Measurements from ENCODE around the gene MPST.

The MPST gene

DNA sequence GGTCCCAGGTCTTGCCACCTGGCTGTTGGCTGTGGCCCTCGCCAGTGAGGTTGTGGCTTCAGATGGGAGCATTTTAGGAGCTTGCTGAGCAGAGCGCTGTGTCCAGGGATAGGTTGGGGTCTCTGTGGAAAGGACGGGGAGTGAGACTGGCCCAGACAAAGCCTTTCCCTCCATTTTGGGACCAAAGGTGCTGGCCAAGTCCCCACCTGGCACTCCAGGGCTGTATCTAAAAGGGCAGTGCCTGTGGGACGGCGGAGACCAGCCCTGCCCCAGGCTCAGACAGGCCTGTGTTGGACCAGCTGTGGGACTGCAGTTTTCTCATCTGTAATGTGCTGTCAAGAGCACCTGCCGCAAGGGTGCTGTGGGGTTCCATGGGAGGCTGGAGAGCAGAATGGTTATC lies 27.0 kb downstream of the MPST start:
- DNase-seq = no peak

DNA sequence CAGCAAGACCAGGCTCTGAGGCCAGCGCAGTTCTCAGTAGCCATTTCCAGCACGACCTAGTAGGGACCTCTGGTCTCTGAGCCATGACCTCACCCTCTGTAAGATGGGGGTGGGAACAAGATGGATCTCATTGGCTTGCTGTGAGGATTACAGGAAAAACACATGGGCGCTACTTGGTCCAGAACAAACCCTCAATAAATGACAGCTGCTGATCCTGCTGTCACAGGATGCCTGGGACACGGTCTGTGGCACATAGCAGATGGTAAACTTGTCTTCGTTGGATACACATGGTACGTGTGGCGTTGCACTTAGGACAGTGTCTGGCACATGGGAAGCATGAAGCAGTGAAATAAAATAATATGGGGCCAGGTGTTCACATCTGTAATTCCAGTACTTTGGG lies 27.5 kb downstream of the MPST start:
- no peak for DNase-seq

DNA sequence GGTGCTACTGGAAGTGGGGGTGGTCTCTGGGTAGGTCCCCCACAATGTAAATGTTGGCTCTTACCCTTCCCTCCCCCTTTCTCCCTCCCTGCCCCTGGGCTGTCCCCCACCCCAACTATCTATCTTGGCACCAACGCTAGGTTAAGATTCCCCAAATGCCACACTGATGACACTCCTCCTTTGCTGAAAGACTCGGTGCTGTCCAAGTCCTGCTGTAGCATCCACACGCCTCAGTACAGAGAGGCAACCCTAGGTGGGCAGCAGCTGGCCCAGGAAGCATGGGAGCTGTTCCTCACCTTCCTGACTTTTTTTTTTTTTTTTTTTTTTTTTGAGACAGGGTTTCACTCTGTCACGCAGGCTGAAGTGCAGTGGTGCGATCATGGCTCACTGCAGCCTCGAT lies 28.6 kb downstream of the MPST start:
- no peak for DNase-seq

DNA sequence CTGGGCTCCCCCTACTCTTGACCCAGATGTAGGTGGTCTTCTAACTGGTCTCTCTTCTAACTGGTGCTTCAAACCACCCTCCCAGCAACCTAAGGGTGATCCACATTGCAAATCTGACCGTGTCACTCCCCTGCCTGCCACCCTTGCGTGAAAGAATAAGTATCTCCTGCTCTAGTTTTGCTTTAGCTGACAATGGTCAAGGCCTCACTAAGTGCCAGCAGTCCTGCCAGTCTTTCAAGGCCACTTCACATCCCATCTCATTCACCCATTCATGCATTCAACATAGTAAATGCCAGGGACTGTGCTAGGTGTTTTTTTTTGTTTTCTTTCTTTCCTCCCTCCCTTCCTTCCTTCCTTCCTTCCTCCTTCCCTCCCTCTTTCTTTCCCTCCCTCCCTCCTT lies 29.7 kb downstream of the MPST start:
- DNase-seq = no peak

DNA sequence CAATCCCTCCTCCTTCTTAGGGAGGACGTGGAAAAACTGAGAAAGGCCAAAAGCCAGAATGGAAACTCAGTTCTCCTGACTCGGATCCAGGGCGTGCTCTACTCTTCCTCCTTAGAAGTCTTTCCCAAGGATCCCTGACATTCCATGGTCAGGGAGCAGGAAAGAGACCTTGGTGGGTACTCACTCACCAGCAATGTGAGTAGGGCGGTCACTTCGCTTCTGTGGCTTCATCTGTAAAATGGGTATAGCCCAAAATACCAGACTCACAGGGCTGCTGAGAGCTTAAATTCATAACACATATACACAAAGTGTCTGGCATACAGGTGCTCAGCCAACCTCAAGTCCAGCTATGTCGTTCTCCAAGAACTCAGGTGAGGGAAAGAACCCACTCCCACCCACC lies 31.4 kb downstream of the MPST start:
- no peak for DNase-seq

DNA sequence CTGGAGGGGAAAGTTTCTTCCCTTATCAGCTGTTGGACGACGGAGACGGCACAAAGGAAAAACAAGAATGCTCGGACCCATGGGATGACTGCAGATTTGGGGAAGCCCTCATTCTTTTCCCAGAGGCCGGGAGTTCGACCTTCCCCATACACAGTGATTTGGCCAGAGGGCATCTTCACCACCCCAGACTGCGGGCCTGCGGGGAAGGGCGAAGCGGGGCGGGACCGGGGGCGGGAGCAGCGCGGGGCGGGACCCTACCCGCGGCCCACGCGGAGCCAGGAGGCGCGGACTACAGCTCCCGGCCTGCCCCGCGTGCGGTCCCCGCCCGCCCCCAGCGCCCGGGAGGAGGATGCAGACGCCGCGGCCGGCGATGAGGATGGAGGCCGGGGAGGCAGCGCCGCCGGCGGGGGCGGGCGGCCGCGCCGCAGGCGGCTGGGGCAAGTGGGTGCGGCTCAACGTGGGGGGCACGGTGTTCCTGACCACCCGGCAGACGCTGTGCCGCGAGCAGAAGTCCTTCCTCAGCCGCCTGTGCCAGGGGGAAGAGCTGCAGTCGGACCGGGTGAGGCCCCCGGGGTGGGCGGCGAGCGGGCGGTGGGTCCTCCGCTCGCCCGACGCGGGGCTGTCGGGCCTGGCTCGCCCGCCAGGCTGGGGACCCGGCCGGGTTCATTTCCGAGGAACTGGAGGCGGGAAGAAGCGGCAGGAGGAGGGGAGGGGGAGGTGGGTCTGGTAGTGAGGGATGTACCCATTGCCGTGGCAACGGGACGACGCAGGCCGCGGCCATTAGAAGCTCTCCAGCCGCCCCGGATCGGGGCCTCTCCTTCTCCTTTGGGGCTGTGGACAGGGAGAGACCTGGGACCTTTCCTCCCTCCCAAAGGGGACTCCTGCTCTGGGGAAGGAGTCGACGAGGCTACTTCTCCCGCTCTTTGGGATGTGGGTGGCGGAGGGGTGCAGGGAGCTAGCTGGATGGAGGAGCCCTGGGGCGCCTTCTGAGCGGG lies 32.1 kb downstream of the MPST start, which contains the start of gene KCTD17:
TSS of gene KCTD17 (plus strand) at position 352 of the 995 bp plus-strand sequence. CDS start at position 371, 19 bp downstream.
- DNase-seq = peak; percentile 65

DNA sequence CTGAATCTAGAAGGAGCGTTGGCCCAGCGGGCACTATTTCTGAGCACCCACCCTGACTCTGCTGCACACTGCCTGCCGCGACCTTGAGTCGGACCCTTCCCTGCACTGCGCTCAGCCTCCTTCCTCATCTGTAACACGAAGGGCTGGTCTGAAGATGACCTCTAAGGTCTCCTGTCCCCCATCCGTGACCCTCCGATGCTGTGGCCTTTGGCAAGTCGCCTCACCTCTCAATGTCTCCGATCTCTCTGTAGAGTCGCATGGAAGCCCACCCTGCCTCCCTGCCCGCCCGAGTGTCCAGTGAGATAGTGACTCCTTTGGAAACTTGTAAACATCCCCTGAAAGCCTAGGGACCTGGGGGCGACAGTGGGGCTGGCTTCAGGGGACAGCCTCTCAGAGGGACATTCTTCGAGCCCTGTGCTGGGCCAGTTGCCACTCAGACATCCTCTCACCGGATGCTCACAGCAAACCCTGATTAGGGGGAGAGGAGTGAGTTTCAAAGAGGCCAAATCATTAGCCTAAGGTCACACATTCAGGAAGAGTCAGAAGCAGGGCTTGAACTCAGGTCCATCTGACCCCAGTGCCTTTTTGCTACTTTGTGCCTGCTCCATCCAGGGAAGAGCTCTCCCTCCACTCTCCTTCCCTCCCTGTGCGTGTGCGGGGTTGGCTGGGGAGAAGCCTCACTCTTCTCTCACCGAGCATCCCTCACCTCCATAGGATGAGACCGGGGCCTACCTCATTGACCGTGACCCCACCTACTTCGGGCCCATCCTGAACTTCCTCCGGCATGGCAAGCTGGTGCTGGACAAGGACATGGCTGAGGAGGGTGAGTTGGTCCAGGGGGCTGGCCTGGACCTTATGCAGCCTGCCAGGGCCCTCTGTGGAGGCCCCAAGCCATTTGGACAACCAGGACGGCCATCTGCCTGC lies 33.1 kb downstream of the MPST start:
- no peak for DNase-seq

DNA sequence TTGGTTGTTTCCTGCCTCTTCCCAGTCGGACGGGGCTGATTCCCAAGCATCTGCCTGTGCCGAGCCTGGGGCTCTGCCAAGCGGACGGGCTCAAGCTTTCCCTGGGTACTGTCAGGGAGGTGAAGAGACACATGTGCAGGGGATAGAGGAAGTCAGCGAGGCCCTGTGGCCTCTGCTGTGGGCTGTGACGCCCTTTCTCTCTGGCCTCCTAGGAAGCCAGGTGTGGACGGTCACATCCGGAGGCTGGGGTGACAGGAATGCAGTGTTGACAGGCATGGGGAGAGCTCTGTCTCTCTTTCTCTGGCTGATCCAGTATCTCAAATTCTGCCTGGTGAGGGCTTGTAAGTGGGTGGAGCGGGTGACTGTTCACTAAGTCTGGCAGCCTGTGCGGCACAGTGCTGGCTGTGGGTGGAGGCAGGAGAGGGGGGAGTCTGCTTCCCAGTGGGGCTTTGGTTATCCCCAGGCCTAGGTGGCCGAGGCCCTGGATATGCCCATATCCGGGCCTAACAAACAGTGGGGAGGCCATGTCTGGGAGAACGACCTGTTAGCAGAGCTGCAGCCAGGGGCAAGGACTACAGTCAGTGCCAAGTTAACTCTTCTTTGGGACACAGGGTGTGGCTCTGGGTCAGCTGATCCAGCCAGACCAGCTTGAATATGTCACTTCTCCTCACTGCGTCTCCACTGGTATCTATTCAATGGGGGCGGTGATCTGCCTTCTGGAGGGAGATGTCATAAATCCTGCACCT lies 33.9 kb downstream of the MPST start:
- no peak for DNase-seq

DNA sequence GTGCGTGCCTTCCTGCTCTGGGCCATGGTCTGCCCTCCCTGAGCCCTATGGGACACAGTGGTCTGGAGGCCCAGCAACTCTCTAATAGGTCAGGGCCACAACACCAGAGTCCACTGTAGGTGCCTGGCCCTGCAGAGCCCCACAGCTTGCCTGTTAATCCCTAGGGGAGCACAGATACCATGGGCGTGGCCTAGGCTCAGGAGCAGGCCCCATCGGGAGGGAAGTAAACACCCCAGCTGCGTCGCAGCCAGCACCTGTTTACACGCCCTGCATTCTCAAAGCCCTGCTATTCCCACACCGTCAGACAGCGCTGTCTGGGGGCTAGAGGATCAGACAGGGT lies 34.5 kb downstream of the MPST start:
- DNase-seq = no peak

DNA sequence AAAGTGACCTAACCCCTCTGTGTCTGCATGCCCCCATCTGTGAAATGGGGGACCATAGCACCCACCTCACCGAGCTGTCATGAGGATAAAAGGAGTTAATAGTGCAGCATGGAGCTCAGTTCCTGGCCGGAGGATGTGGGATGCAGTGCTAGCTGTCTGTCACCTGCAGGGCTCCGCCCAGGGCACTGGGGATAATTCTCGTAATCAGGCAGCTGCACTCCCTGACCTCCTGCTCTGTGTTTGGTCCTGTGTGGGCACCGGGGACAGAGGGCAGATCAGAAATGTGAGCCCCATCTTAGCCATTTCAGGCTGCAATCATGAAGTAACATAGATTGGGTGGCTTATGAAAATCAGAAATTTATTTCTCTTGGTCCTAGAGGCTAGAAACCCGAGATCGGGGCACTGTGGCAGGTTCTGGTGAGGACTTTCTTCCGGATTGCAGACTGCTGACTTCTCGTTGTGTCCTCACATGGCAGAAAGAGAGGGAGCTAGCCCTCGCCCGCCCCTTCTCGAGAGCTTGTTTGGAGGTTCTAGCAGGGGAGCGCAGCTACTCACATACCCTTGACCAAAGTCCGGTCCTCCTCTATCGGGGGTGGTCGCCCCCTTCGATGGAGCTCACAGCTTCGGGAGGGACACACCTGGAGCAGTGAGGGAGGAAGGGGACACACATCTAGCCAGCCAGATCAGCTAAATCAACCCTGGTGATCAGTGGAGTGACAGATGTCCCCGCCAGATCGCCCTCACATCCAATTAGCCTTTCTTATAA lies 35.2 kb downstream of the MPST start:
- no peak for DNase-seq

DNA sequence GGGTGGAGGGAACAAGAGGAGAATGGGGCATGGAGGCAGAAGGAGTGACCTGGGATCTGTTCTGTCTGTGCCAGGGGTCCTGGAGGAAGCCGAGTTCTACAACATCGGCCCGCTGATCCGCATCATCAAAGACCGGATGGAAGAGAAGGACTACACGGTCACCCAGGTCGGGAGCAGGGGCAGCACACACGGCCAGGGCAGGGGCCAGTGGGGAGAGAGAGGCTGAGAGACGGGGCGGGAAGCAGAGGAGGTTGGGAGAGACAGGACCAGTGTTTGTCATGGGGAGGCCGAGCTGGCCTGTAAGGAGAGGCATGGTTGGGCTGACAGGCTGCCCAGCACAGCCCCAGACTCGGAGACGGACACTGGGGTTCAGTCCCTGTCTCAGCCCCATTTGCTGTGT lies 36.7 kb downstream of the MPST start:
- no peak for DNase-seq

DNA sequence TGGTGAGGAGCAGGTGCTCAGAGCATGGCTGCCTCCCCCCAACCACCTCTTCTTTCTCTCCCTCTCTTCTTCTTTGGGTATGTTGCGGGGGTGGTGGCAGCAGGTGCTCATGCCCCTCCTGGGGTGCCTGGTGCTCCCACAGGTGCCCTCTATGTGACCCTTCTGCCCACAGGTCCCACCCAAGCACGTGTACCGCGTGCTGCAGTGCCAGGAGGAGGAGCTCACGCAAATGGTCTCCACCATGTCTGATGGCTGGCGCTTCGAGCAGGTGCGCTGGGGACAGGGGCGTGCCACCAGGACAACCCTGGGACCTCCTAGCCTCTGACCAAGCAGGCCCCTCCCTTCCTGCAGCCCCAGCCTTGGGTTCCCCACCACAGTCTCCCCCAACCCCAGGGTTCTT lies 37.7 kb downstream of the MPST start:
- no peak for DNase-seq

DNA sequence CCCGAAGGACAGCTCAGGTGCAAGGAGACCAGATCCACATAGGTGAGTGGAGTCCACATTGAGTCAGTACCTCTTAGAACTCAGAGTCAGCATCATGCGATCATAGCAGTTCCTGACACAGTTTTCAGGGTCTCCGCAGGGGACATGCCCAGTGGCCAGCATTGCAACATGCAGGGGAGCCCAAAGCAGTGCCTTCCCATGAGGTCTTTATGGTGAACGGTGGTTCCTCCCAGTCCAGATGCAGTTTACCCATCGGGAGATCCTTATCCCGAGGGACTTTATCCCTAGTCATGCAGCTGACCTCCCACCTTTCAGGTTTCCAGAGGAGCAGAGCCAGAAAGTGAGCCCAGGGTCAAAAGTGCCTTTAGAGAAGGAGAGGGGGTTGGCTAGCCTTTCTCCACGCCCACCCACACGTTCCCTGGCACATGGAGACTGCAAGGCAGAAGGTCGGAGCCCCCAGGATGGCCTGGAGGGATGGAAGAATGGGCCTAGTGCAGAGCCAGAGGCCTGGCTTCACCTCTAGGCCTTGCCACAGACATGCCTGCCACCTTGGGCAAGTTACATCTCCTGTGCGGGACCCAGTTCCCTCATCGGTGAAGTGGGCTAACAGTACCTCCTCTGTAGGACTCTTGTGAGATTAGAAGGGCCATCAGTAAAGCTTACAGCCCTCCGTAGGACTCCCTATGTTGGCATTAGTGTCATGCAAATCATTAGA lies 38.4 kb downstream of the MPST start:
- no peak for DNase-seq

DNA sequence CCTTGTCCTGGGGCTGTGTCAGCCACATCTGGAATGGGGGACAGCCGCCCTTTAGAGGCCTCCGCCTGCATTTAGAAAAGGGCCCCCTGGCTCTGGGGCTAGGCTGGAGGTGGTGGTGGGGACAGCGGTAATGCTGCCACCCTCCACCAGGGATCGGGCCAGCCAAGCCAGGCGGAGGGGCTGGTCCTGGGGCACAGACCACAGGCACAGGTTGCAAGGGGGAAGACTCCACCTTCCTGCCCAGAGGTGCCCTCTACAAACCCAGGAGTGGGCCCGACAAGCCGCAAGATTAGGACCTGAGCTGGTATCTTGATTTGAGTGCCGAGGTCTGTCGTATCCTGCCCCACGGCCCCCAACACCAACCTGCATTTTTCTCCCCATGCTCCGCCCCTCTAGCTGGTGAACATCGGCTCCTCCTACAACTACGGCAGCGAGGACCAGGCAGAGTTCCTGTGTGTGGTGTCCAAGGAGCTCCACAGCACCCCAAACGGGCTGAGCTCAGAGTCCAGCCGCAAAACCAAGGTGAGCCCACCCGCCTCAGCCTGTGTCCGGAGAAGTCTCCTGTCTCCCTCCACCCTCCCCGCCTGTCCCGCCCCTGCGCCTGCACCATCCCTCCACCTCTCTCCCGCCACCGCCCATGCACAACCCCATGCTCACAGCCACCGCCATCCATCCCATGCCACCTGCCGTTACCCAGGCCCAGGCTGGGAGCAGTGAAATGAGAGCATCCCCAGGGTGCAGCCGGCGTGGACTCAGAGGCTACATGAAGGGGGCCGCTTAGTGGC lies 39.6 kb downstream of the MPST start:
- no peak for DNase-seq

DNA sequence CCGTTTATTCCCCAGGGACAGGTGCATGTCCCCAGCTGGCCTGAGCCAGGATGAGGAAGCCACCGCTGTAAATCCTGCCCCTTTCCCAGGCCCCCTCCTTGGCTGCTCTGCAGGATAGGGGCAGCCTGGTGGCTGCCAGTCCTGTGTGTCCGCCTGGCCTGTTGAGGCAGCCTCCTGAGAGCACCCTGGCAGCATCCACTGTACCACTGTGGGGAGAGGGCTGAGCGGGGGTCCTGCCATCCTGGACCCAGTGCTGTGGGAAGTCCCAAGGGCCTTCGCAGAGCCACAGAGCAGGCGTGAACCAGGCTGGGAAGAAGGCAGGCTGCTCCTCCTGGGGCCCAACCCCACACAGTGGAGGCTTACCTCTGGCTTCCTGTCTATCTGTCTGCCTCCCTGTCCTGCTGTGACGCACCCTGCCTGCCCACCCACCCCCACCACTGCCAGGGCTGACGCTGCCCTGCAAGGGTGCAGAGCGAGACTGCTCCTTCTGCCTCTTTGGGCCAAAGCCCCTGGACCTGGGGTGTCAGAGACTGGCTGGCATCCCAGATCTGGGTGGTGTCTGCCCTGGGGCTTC lies 40.4 kb downstream of the MPST start:
- no peak for DNase-seq

DNA sequence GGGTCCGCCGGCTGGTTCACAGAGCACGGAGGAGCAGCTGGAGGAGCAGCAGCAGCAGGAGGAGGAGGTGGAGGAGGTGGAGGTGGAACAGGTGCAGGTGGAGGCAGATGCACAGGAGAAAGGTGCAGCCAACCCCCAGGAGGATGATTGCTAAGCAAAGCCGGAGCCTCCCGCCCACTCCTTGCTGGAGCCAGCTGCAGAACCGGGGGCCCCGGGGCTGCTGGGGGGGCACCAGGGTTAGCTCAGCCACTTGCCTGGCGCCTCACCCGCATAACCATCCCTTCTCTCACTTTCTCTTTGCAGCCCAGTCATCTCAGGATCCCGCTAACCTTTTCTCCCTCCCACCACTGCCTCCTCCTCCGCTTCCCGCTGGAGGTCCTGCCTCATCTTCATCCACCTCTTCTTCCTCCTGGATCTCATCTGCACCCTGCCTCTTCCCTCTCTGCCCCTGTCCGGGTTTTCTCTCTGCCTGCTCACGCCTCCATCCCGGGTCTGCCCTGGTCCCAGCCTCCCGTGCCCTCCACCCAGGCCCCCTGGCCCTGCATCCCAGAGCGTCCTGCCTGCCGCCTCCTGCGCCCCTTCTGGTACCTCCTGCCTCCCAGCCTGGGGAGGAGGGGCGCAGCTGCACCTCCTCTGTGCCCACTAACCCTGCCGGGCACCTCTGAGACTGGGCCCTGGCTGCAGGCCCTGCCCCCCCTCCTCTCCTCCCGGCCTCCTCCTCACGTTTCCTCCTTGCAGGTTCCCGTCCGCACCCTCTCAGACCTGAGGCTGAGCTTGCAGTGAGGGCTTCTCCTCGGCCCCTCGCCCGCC lies 41.5 kb downstream of the MPST start:
- no peak for DNase-seq

DNA sequence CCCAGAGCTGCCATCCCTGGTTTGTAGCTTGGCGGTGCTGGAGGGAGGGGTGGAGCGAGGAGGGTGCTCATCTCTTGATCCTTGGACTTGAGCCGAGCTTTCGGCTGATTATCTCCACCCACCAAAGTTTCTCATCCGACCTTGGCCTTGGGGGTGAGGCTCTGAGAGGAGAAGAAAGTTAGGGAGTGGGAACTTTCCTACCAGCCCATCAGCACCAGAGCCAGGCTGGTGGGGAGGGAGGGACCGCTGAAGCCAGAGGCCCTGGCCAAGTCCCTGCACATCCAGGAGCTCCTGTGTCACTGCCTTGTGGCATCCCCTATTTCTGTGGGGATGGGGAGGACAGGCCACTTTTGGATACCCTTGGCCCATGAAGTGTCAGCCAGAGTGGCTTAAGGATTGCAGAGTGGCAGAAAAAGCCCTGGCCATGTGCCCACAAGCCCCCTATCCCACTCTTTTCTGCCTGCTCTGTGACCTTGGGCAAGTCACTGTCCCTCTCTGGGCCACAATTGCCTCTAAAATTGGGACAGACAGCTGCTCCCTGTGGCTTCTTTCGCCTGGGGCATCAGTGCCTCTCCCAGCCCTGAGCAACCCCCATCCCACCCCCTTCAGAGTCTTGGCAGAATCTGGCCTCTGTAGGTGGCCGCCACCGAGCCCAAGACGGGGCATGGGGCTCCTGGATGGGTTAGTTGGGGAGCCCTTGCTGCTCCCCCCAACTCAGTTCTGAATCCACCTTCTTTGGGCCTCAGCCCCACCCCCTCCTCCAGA lies 42.3 kb downstream of the MPST start:
- DNase-seq = no peak

DNA sequence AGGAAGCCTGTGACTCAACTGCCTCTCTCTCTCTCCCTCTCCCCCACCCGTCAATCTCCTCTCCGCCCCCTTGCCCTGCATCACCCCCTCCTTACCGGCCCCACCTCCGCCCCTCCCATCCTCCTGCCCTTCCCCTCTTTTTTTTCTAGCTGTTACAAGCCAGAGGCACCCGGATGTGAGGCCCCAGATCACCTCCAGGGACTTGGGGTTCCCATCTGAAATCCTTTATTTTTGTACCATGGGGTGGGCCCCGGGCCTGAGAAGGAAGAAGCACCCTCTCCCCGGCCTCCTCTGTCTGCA lies 42.8 kb downstream of the MPST start:
- DNase-seq = no peak

Data from activated CD4-positive, alpha-beta T cell treated with anti-CD3 and anti-CD28 coated beads for 1 hour (primary cell).